ENCODE data around the gene ABCC9.
A peak's percentile ranks its signal among the peaks of the same experiment; 100 is the strongest.

The ABCC9 gene

GRCh38 chr12:21865846-21866245 is 75.4 kb downstream of the ABCC9 start:
- FAIRE-seq, result no peak

DNA sequence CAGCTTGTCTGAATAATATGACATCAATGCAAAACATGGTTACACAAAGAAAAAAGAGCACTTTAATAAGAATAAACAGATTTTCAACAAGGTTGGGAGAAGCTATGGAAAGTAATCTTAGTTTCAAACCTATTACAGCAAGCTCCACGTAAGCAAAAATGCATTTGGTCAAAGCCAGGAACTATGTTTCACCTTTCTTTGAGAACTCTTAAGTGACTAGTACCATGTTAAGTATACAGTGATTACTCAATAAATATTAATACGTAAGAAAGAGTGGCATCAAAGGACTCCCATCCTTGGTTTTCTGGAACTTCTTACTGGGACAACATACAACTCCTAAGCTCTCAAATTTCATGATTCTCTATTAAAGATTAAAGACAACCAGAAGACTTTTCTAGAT is 80.7 kb downstream of the ABCC9 start:
- no peak for FAIRE-seq

- FAIRE-seq, result no peak
Observed at GRCh38 chr12:21860128-21860527, 81.1 kb downstream of the ABCC9 start.

- no peak for FAIRE-seq
Observed at GRCh38 chr12:21852251-21852650, 89.0 kb downstream of the ABCC9 start.

GRCh38 chr12:21851151-21851550 is 90.1 kb downstream of the ABCC9 start:
- no peak for FAIRE-seq

DNA sequence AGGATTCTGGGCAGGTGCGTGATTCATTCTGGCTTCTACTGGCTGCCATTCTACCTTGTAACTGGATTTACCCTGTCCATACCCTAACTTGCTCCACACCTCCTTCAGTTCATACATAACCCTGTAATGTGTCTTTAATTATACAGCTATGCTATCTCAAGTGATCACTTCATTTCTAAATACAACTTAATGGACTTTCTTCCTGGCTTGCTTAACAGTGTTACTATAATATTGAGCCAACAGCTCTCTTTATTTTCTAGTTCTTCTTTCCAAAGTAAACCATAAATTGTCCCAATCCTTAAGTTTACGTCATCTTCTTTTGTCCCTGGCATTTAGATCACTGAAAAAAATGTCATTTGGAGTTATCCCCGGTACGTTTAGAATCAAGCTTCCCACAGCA is 90.8 kb downstream of the ABCC9 start:
- FAIRE-seq, result no peak

DNA sequence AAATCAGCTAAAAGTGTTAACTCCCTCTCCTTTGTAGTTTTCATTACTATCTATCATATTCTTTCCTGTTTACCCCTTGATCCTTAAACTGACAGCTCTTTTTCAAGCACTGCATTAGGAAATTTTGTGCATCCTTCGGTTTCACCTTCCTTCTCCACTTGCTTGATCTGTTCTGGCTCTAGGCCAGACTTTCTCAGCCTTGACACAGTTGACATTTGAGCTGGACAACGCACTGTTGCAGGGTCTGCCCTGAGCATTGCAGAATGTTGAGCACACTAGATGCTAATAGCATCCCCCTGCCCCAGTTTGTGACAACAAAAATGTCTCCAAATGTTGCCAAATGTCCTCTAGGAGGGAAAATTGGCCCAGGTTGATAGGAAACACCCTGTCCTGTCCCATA is 91.3 kb downstream of the ABCC9 start:
- no peak for FAIRE-seq

DNA sequence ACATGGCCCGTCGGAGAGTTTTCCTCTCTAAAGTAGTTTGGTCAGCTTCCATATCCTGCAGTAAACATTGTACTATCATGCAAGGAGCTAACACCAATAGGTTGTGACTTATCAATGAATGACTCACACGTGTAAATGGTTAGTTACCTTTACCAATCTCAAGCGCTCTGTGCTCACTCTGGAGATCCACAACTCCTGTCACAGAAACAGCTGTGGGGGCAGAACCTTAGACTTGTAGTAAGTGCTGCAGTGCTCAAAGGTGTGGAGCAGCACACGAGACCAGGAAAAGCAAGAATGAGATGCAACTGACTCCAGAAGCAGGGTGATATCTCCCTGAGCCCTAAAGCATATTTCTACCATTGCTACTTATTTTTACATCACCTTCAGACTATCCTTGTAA is 93.0 kb downstream of the ABCC9 start:
- no peak for FAIRE-seq

- FAIRE-seq, result no peak
Observed at GRCh38 chr12:21843795-21844194, 97.4 kb downstream of the ABCC9 start.

GRCh38 chr12:21839776-21840175 is 101.5 kb downstream of the ABCC9 start:
- no peak for FAIRE-seq

DNA sequence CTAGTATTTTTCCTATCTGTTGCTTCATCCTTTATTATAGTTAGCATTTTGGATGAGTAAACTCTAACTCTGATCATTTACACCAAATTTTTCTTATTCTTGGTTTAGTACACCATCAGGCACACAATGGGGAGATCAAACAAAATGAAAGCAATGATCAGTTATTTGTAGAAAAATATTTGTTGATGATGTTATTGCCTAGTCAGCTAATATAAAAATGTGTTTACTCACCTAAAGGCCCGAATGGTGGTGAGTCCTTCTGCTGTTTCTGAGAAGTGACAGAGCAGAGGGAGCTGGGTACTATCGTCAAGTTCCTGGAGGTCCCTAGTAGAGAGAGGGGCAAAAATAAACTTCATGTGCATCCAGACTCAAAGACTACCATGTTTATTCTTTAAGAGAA is 103.4 kb downstream of the ABCC9 start:
- no peak for FAIRE-seq

GRCh38 chr12:21831791-21832344 is 109.4 kb downstream of the ABCC9 start:
- FAIRE-seq, result no peak

DNA sequence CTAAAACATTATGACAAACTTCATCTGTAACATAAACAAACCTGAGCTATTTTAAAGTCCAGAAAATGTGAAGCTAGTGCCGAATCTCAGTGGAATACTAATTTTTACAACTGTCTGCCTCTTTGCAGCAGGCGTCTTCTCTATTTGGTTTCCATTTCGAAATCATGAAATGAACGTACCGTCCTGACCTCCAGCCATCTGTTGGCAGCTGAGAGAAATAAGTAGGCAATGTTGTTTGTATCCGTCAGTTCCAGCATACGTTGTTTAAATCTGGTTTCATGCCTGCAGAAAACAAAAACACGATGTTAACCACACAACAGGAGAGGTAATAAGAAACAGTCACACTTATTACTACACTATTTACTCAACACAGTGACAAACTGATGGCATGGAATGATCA is 112.4 kb downstream of the ABCC9 start:
- FAIRE-seq, result no peak

- FAIRE-seq, result no peak
Observed at GRCh38 chr12:21828136-21828775, 113.0 kb downstream of the ABCC9 start.

DNA sequence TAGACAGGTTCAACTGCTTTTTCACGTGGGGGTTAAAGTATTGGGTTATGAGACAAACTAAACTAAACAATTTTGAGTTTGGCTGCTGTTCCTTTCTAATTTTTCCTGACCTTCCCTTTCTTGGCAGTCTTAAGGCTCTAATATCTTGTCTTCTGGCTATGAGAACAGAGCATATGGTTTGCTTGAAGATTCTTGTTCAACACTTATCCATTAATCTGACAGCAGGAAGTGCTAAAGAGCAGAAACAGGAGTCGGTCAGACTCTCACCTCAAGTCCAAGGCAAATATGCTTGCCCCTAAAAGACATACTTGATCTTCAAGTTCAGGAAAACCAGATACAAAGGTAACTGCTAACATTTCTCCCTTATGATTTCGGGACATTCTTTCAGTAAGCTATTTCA is 114.1 kb downstream of the ABCC9 start:
- FAIRE-seq, result no peak

DNA sequence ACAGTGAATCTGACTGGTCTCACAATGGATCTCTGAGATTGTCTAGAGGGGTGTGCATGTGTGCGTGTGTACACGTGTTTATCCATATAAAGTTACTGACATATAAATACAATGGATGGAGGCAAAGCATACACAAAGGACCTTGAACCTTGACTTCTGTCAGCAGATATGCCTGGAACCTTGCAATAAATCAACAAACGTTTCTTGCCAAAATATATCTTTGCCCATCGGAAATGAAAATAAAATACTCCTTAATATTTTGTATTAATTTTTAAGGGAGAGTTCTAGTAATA is 114.7 kb downstream of the ABCC9 start:
- no peak for FAIRE-seq

- no peak for FAIRE-seq
Observed at GRCh38 chr12:21825886-21826617, 115.2 kb downstream of the ABCC9 start.

DNA sequence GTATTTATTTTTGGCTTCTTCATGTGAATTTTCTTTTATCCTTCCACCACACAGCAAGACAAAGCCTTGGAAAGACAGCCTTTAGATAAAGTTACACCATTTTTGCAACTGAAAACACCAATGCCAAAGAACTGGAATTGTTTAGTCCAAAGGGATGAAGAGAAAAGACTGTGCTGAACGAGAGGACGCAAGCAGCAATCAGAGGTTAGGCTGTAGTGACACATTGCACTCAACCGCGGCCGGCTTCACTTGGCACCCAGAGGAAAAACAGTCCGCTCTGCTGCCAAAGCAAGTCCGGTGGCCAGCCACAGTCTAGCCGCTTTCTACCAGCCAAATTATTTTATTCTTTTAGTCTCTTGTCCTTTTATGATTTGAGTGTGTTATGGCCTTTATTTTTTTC is 117.6 kb downstream of the ABCC9 start:
- FAIRE-seq, result no peak

GRCh38 chr12:21819678-21820077 is 121.5 kb downstream of the ABCC9 start:
- no peak for FAIRE-seq

GRCh38 chr12:21819236-21819635 is 122.0 kb downstream of the ABCC9 start:
- FAIRE-seq, result no peak

DNA sequence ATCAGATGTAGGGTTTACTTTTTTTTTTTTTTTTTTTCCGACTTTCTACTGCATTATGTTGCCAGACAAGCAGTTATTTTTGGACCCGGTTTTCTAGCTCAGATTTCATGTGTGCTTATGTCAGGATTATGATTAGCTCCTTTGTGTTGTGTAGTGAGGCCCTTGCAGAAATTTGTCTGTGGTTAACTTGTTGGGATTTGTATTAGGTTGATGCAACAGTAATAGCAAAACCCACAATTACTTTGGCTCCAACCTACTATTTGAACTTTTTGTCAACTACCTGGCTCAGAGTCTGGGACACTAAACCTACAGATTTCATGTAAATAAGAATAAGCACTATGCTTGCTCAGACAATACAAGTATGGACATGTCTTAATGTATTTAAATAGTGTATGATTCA is 122.6 kb downstream of the ABCC9 start:
- FAIRE-seq, result no peak

- peak; percentile 43 for FAIRE-seq
Observed at GRCh38 chr12:21815306-21816062, 125.7 kb downstream of the ABCC9 start.

DNA sequence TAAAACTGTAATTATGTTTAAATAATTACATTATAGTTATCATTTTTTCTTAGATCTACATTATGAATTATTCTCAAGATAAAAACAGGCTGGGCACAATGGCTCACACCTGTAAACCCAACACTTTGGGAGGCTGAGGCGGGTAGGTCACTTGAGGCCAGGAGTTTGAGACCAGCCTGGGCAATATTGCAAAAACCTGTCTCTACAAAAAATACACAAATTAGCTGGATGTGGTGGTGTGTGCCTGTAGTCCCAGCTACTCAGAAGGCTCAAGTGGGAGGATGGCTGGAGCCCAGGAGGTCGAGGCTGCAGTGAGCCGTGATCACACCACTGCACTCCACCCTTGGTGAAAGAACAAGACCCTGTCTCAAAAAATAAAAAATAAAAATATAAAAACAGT is 126.4 kb downstream of the ABCC9 start:
- FAIRE-seq, result no peak

DNA sequence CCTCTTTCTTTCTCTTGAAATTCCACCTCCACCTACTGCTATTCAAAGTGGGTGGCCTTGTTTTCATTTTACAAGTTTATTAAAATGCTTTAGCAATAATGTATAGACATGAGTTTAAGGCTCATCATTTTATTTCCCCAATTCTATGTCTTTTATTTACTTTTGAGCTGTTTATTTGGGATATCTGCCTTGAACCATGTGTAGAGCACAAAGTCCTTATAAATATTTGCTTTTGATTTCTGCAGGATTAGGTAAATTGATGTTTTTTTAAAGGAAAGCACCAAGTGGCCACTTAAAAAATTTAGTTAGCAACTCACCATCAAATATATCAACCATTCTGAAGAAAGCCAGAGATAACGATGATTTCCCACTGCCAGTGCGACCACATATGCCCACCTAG is 126.9 kb downstream of the ABCC9 start:
- FAIRE-seq, result no peak

Data from colon (tissue), 2 donors.